ENCODE measurements around the gene WNT7B.

DNA sequence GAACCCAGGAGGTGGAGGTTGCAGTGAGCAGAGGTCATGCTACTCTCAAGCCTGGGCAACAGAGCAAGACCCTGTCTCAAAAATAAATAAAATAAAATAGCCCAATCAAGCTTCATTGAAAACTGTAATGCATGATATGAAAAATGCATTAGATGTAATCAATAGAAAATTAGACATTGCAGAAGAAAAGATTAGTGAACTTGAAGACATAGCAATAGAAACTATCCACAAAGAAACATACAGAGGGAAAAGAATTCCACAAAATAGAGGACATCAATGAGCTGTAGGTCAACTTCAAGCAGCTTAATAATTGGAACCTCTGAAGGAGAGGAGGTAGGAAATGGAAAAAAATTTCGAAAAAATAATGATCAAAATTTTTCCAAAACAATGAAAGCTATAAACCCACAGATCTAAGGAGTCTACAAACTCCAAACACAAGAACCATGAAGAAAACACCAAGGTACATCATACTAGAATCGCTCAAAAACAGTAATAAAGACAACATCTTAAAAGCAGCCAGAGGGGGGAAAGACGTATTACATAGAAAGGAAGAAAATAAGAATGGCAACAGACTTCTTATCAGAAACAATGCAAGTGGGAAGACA is 104.2 kb downstream of the WNT7B start:
- TF ChIP-seq CHD2 (IDR thresholded peaks at IDR 0.05; ENCODE audit: low read length): no peak
- TF ChIP-seq SIN3A (conservative IDR thresholded peaks at IDR 0.05 in 1 of 2, IDR thresholded peaks at IDR 0.05 in 1 of 2; ENCODE audit: low read depth in 1 of 2, low read length in 2 of 2): no peak
- no peak for TF ChIP-seq YY1 (IDR thresholded peaks at IDR 0.05; ENCODE audit: low read depth, low read length)
- no peak for TF ChIP-seq CREB1 (IDR thresholded peaks at IDR 0.05)
- TF ChIP-seq CTCF (IDR thresholded peaks at IDR 0.05; ENCODE audit: control extremely low read depth in 1 of 3, insufficient read depth in 1 of 3, low read depth in 1 of 3, low read length in 3 of 3): no peak
- no peak for TF ChIP-seq POLR2A (IDR thresholded peaks at IDR 0.05; ENCODE audit: control extremely low read depth in 1 of 2, low read depth in 2 of 2, low read length in 2 of 2)
- TF ChIP-seq SP1 (IDR thresholded peaks at IDR 0.05; ENCODE audit: low read depth, low read length): no peak
- no peak for TF ChIP-seq CEBPB (IDR thresholded peaks at IDR 0.05; ENCODE audit: low read depth, low read length)
- no peak for TF ChIP-seq KDM5A (IDR thresholded peaks at IDR 0.05; ENCODE audit: low read length)
- TF ChIP-seq RBBP5 (IDR thresholded peaks at IDR 0.05; ENCODE audit: borderline replicate concordance, low read depth, low read length): no peak
- TF ChIP-seq RNF2 (IDR thresholded peaks at IDR 0.05; ENCODE audit: borderline replicate concordance, low read depth, low read length, missing control alignments, poor library complexity, severe bottlenecking): no peak
